Measurements from ENCODE around the gene MCF2L2. TPM values are rescaled to one million over a fixed set of nuclear protein-coding genes. Genes with fewer than 3 reads are reported as not detected.

Gene MCF2L2
- total RNA-seq, 1 donor = 0.09 TPM

GRCh38 chr3:183301937-183302580, 126.4 kb downstream of the MCF2L2 start:
- TF ChIP-seq, protein P1, sequence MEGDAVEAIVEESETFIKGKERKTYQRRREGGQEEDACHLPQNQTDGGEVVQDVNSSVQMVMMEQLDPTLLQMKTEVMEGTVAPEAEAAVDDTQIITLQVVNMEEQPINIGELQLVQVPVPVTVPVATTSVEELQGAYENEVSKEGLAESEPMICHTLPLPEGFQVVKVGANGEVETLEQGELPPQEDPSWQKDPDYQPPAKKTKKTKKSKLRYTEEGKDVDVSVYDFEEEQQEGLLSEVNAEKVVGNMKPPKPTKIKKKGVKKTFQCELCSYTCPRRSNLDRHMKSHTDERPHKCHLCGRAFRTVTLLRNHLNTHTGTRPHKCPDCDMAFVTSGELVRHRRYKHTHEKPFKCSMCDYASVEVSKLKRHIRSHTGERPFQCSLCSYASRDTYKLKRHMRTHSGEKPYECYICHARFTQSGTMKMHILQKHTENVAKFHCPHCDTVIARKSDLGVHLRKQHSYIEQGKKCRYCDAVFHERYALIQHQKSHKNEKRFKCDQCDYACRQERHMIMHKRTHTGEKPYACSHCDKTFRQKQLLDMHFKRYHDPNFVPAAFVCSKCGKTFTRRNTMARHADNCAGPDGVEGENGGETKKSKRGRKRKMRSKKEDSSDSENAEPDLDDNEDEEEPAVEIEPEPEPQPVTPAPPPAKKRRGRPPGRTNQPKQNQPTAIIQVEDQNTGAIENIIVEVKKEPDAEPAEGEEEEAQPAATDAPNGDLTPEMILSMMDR (IDR thresholded peaks at IDR 0.05; ENCODE audit: insufficient read depth, low read length) = no peak
- H3K4me3 ChIP-seq (ENCODE audit: low read depth, low read length) = no peak overlapping the region
- no peak for DNase-seq (ENCODE audit: low read depth)

DNA sequence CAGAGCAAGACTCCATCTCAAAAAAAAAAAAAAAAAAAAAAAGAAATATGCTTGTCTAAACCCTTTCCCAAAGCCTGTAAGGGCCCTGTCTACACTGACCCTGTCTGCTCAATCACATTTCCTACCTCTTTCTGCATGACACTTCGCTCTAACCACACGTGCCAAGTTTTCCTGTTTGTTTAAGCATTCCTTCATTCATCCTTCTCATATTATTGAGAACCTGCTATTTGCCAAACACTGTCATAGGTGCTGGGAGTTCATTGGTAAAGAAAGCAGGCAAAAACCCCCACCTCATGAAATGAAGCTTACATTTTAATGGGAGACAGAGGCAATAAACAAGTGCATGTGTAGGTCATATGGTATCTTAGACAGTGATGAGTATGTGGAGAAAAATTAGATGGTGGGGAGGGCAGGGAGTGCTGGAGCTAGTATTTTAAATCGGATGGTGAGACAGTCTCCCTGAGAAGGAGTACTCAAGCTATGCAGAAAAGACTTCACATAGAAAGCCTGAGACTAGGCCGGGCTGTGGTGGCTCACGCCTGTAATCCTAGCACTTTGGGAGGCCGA, 127.3 kb downstream of the MCF2L2 start:
- H3K4me3 ChIP-seq (ENCODE audit: low read depth, low read length) = no peak overlapping the region
- DNase-seq (ENCODE audit: low read depth) = no peak
- TF ChIP-seq, protein P1 (IDR thresholded peaks at IDR 0.05; ENCODE audit: insufficient read depth, low read length) = no peak

GRCh38 chr3:183299976-183300375, 128.4 kb downstream of the MCF2L2 start:
- no peak for DNase-seq (ENCODE audit: low read depth)
- TF ChIP-seq, protein P1 (IDR thresholded peaks at IDR 0.05; ENCODE audit: insufficient read depth, low read length) = no peak
- no peak overlapping the region for H3K4me3 ChIP-seq (ENCODE audit: low read depth, low read length)

DNA sequence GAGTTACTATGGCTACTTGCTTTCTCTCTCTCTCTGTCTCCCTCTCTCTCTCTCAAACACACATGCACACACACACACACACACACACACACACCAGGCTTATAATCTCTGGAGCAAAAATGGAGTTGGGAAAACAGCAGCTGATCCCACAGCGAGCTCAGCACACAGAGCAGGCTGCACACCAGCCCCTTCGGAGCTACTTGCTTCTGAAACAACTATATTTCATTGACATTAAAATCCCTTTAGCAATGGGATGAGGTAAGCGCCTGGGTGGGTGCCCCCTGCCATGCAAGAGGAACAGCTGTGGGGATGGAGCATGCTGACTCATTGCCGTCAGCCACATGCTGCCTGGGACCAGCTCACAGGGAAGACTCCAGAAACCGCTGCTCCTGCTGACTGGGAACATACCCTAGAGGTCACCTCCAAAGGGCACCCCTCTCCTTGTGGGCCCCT, 129.7 kb downstream of the MCF2L2 start:
- peak; percentile 88 for DNase-seq (ENCODE audit: low read depth)
- no peak overlapping the region for H3K4me3 ChIP-seq (ENCODE audit: low read depth, low read length)
- TF ChIP-seq, protein P1 (IDR thresholded peaks at IDR 0.05; ENCODE audit: insufficient read depth, low read length) = no peak

GRCh38 chr3:183296944-183297343, 131.5 kb downstream of the MCF2L2 start:
- H3K4me3 ChIP-seq (ENCODE audit: low read depth, low read length) = no peak overlapping the region
- TF ChIP-seq, protein P1 (IDR thresholded peaks at IDR 0.05; ENCODE audit: insufficient read depth, low read length) = no peak
- no peak for DNase-seq (ENCODE audit: low read depth)

DNA sequence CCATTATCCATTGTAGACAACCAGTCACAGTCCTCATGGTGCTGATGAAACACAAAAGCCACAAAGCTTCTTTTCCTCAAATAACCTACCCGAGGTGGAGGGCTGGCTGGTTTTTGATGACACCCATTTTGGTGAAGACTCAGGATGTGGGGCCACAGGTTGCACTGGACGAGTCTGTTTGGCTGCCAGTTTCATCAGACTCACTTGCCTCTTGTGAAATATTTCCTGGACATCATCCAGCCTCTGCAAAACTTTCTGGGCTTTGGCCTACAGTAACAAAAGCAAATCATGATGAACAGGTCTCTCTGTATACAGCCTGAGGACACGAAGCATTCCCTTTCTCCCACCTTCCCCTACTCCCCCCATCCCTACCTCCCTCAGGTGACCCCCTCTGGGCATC, 133.2 kb downstream of the MCF2L2 start:
- TF ChIP-seq, protein P1 (IDR thresholded peaks at IDR 0.05; ENCODE audit: insufficient read depth, low read length) = no peak
- H3K4me3 ChIP-seq (ENCODE audit: low read depth, low read length) = no peak overlapping the region
- peak; percentile 95 for DNase-seq (ENCODE audit: low read depth)

Measured in fibroblast of the aortic adventitia (primary cell).